Trophoblast cell (in vitro differentiated cells and primary cell): ENCODE results near the gene RAET1L.
"Not testable (repeated sequence)": the region's sequence is repeated elsewhere in the genome, so short reads cannot be mapped to it uniquely, and the experiment has no call there.

Experiments used
- DNase-seq, 2 donors: peaks; one replicate each; pipeline ENCODE4 v3.0.0-alpha.2; 2016
- H2AFZ ChIP-seq: 2 replicates; pipeline ENCODE4 v1.6.1; 2013; ENCODE audit warnings: low read length, moderate library complexity, mild to moderate bottlenecking; ENCODE audit not compliant: insufficient read depth, poor library complexity
- H2AK5ac ChIP-seq: 2 replicates; pipeline ENCODE4 v1.6.1; 2013; ENCODE audit warnings: mild to moderate bottlenecking, low read length
- H2BK120ac ChIP-seq: 2 replicates; pipeline ENCODE4 v1.6.1; 2013; ENCODE audit warnings: low read length, mild to moderate bottlenecking, moderate library complexity; ENCODE audit not compliant: insufficient read depth, poor library complexity
- H2BK12ac ChIP-seq: 2 replicates; pipeline ENCODE4 v1.6.1; 2013; ENCODE audit warnings: mild to moderate bottlenecking, low read length, moderate library complexity
- H2BK5ac ChIP-seq: 2 replicates; pipeline ENCODE4 v1.6.1; 2013; ENCODE audit warnings: low read length, low read depth, moderate library complexity, mild to moderate bottlenecking; ENCODE audit not compliant: poor library complexity
- H3K14ac ChIP-seq: 2 replicates; pipeline ENCODE4 v1.6.1; 2013; ENCODE audit warnings: mild to moderate bottlenecking, low read length
- H3K18ac ChIP-seq: 2 replicates; pipeline ENCODE4 v1.6.1; 2013; ENCODE audit warnings: mild to moderate bottlenecking, low read length
- H3K23ac ChIP-seq: 2 replicates; pipeline ENCODE4 v1.6.1; 2013; ENCODE audit warnings: low read length
- H3K27ac ChIP-seq: 2 replicates; pipeline ENCODE4 v1.5.1; 2013; ENCODE audit warnings: low read depth, mild to moderate bottlenecking, inconsistent platforms, low read length, moderate library complexity
- H3K27me3 ChIP-seq: 2 replicates; pipeline ENCODE4 v1.6.1; 2013; ENCODE audit warnings: inconsistent platforms, mild to moderate bottlenecking, low read length, moderate library complexity; ENCODE audit not compliant: insufficient read depth
- H3K36me3 ChIP-seq, 2 experiments: 1 replicate in 1 of 2; 2 replicates in 1 of 2; pipeline ENCODE4 v1.6.1; 2013; ENCODE audit warnings: low read length in 2 of 2, mild to moderate bottlenecking in 2 of 2, moderate library complexity in 1 of 2; ENCODE audit not compliant: insufficient read depth in 2 of 2, control insufficient read depth in 1 of 2
- H3K4ac ChIP-seq: 2 replicates; pipeline ENCODE4 v1.6.1; 2013; ENCODE audit warnings: low read depth, mild to moderate bottlenecking, low read length, moderate library complexity
- H3K4me1 ChIP-seq, 2 experiments: 1 replicate in 1 of 2; 2 replicates in 1 of 2; pipeline ENCODE4 v1.6.1; 2013; ENCODE audit warnings: low read length in 2 of 2, mild to moderate bottlenecking in 2 of 2, moderate library complexity in 1 of 2; ENCODE audit not compliant: insufficient read depth in 2 of 2, control insufficient read depth in 1 of 2
- H3K4me2 ChIP-seq: 2 replicates; pipeline ENCODE4 v1.6.1; 2013; ENCODE audit warnings: inconsistent platforms, mild to moderate bottlenecking, low read length, moderate library complexity
- H3K4me3 ChIP-seq: 2 replicates; pipeline ENCODE4 v1.5.1; 2013; ENCODE audit warnings: mild to moderate bottlenecking, low read depth, low read length, inconsistent platforms
- H3K79me1 ChIP-seq: one replicate; pipeline ENCODE4 v1.6.1; 2013; ENCODE audit warnings: low read length
- H3K79me2 ChIP-seq: 2 replicates; pipeline ENCODE4 v1.6.1; 2013; ENCODE audit warnings: low read length, mild to moderate bottlenecking; ENCODE audit not compliant: control insufficient read depth, insufficient read depth, poor library complexity
- H3K9ac ChIP-seq: 2 replicates; pipeline ENCODE4 v1.6.1; 2013; ENCODE audit warnings: mild to moderate bottlenecking, low read length
- H3K9me3 ChIP-seq: 2 replicates; pipeline ENCODE4 v1.6.1; 2013; ENCODE audit warnings: low read depth, mild to moderate bottlenecking, control low read depth, inconsistent platforms, low read length; ENCODE audit not compliant: insufficient read depth
- H4K12ac ChIP-seq: 2 replicates; pipeline ENCODE4 v1.6.1; 2013; ENCODE audit warnings: low read depth, mild to moderate bottlenecking, low read length, moderate library complexity
- H4K8ac ChIP-seq: 2 replicates; pipeline ENCODE4 v1.6.1; 2013; ENCODE audit warnings: low read depth, mild to moderate bottlenecking, low read length, moderate library complexity
- H4K91ac ChIP-seq: one replicate; pipeline ENCODE4 v1.6.1; 2013; ENCODE audit warnings: low read depth, mild to moderate bottlenecking, low read length, moderate library complexity
- WGBS: extraction: QIAGEN DNeasy Blood & Tissue Kit; methylation state at CpG from one replicate; pipeline ENCODE4 v1.1.7; 2013; ENCODE audit warnings: missing lambda C conversion rate; ENCODE audit not compliant: insufficient read length, insufficient coverage; ENCODE audit errors: extremely low coverage; 5-methylcytosine and 5-hydroxymethylcytosine counted together

RAET1L gene

GRCh38 chr6:150004783-150005717 lies 20.3 kb downstream of the RAET1L start:
- peaks cover 3% of the 10 kb centered on the region in 2 experiments for H3K4me1 ChIP-seq
- H3K4ac ChIP-seq: no peak overlapping the region
- DNase-seq: peak; percentile 84 to 92
- H3K79me1 ChIP-seq: no peaks in the 10 kb centered on the region
- no peak overlapping the region for H4K91ac ChIP-seq
- H3K23ac ChIP-seq: no peak overlapping the region
- no peak overlapping the region for H2AK5ac ChIP-seq
- H3K18ac ChIP-seq: no peak overlapping the region
- H3K36me3 ChIP-seq: no peaks in the 10 kb centered on the region
- peak overlapping the region; percentile 61 for H2AFZ ChIP-seq
- H4K8ac ChIP-seq: peak overlapping the region; percentile 25
- no peak overlapping the region for H3K9ac ChIP-seq
- no peak overlapping the region for H4K12ac ChIP-seq
- no peak overlapping the region for H2BK12ac ChIP-seq
- peaks cover 9% of the 10 kb centered on the region for H3K9me3 ChIP-seq
- no peak overlapping the region for H3K14ac ChIP-seq
- no peak overlapping the region for H3K27ac ChIP-seq
- H2BK120ac ChIP-seq: no peak overlapping the region
- no CpG with 5 or more reads among the region's 79 CpGs for WGBS
- H2BK5ac ChIP-seq: no peak overlapping the region
- no peaks in the 10 kb centered on the region for H3K79me2 ChIP-seq
- peak overlapping the region; percentile 92 for H3K4me2 ChIP-seq
- peaks cover 8% of the 10 kb centered on the region for H3K27me3 ChIP-seq
- peak overlapping the region; percentile 75 for H3K4me3 ChIP-seq

- H2BK12ac ChIP-seq: no peak overlapping the region
- no peaks in the 10 kb centered on the region for H3K36me3 ChIP-seq
- no peak overlapping the region for H3K18ac ChIP-seq
- H2BK5ac ChIP-seq: no peak overlapping the region
- H4K8ac ChIP-seq: no peak overlapping the region
- no peak overlapping the region for H3K4ac ChIP-seq
- no peak for DNase-seq
- H3K4me2 ChIP-seq: peak overlapping the region; percentile 92
- peaks cover 9% of the 10 kb centered on the region for H3K9me3 ChIP-seq
- no peak overlapping the region for H2BK120ac ChIP-seq
- H3K79me1 ChIP-seq: no peaks in the 10 kb centered on the region
- no peak overlapping the region for H2AFZ ChIP-seq
- H3K9ac ChIP-seq: no peak overlapping the region
- peaks cover 3% of the 10 kb centered on the region in 2 experiments for H3K4me1 ChIP-seq
- H3K27ac ChIP-seq: no peak overlapping the region
- H3K79me2 ChIP-seq: no peaks in the 10 kb centered on the region
- no peak overlapping the region for H3K23ac ChIP-seq
- WGBS: no CpG with 5 or more reads among the region's 14 CpGs
- H3K27me3 ChIP-seq: peaks cover 8% of the 10 kb centered on the region
- H4K12ac ChIP-seq: no peak overlapping the region
- no peak overlapping the region for H4K91ac ChIP-seq
- H2AK5ac ChIP-seq: no peak overlapping the region
- peak overlapping the region; percentile 75 for H3K4me3 ChIP-seq
- no peak overlapping the region for H3K14ac ChIP-seq
These were observed 21.1 kb downstream of the RAET1L start for GRCh38 chr6:150004101-150004782.

GRCh38 chr6:150003599-150003998 lies 21.7 kb downstream of the RAET1L start:
- not testable (repeated sequence) for H2BK120ac ChIP-seq, H4K12ac ChIP-seq, H3K18ac ChIP-seq, H2AK5ac ChIP-seq, H4K91ac ChIP-seq, H3K14ac ChIP-seq, H3K27me3 ChIP-seq, H2AFZ ChIP-seq, H3K79me2 ChIP-seq, H3K23ac ChIP-seq, H3K27ac ChIP-seq, H3K4me3 ChIP-seq, H4K8ac ChIP-seq, H2BK5ac ChIP-seq, H3K79me1 ChIP-seq, DNase-seq, H3K9me3 ChIP-seq, H3K4ac ChIP-seq, H3K9ac ChIP-seq, H3K4me1 ChIP-seq, H3K4me2 ChIP-seq, H3K36me3 ChIP-seq, H2BK12ac ChIP-seq
- WGBS: no CpG with 5 or more reads among the region's 3 CpGs

GRCh38 chr6:150002710-150003109 lies 22.6 kb downstream of the RAET1L start:
- Histone ChIP-seq H2AK5ac (no peak overlapping the region), H3K27ac (no peak overlapping the region), H2BK5ac (no peak overlapping the region), H2BK12ac (no peak overlapping the region), H3K14ac (no peak overlapping the region), H4K8ac (no peak overlapping the region), H4K12ac (no peak overlapping the region), H3K18ac (no peak overlapping the region), H2AFZ (no peak overlapping the region), H3K4ac (no peak overlapping the region), H3K4me3 (no peak overlapping the region), H3K4me2 (no peak overlapping the region), H3K9ac (no peak overlapping the region), H3K4me1 (peaks cover 3% of the 10 kb centered on the region in 2 experiments), H3K23ac (no peak overlapping the region), H3K9me3 (peaks cover 9% of the 10 kb centered on the region), H3K79me2 (no peaks in the 10 kb centered on the region), H3K79me1 (no peaks in the 10 kb centered on the region), H3K36me3 (no peaks in the 10 kb centered on the region), H4K91ac (no peak overlapping the region), H3K27me3 (peaks cover 8% of the 10 kb centered on the region), H2BK120ac (no peak overlapping the region)
- DNase-seq: no peak
- no CpG with 5 or more reads among the region's 2 CpGs for WGBS
